C4-2B (cell line): ENCODE results near the gene SLC27A3.

Experiments
- H3K27ac ChIP-seq: fragments of 450-650 bp; 2 replicates; pipeline ENCODE4 v1.5.1; 2017
- CTCF ChIP-seq: fragments of 450-650 bp; conservative IDR thresholded peaks from 2 replicates; pipeline ENCODE4 v1.5.1; 2017; ENCODE audit warnings: mild to moderate bottlenecking
- ZFX ChIP-seq: fragments of 450-650 bp; IDR thresholded peaks from 2 replicates; pipeline ENCODE4 v1.6.1; 2017

Gene SLC27A3

DNA sequence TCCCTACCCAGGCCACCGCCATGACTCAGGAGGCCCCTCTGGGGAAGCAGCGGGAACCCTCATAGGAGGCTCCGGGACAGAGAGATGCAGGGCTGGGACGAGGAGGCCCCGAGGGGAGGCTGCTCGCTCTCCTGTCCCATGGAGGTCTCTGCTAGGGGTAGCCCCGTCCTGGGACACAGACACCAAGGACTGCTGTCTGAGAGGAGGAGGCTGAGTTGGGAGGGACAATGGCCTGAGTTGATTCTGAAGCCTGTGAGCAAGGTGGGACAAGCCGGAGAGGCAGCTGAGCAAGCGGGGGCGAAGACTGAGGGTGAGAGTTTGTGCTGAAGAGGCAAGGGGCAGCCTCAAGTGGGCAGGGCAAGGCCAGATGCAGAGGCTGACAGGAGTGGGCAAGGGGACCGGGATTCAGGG is 17.4 kb downstream of the SLC27A3 start:
- no peak overlapping the region for H3K27ac ChIP-seq
- no peak for TF ChIP-seq ZFX
- TF ChIP-seq CTCF: no peak

DNA sequence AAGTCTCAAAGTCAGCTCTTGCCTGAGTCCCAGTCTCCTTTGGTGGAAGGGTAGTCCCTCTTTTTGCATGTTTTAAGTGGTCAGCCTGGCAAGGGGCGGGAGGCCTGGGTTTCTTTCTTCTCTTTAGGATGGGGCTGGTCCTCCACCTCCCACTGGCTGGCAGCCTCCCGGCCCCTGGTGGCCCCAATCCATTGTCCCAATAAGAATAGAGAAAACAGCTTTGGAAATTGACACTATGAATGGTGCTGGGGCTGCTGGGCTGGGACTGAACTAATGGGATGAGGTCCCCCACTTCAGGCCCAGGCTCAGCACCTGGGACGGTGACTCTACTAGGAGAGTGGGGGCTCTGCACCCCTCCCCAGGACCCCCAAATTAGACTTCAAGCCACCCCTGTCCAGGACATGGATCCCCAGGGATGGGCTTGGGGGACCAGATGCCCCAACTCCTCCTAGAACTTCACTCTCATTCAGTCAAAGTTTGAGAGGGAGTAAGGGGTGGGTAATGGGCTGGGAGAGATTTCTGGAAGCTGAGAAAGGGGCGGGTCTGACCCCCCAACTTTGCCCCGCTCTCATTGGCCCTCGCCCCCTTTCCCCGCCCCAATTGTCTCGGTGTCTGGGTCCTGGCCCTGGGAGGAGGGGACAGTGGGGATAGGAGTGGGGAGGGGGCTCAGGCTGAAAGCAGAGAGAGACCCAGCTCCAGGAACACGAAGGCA is 18.2 kb downstream of the SLC27A3 start:
- no peak for TF ChIP-seq ZFX
- TF ChIP-seq CTCF: no peak
- no peak overlapping the region for H3K27ac ChIP-seq

DNA sequence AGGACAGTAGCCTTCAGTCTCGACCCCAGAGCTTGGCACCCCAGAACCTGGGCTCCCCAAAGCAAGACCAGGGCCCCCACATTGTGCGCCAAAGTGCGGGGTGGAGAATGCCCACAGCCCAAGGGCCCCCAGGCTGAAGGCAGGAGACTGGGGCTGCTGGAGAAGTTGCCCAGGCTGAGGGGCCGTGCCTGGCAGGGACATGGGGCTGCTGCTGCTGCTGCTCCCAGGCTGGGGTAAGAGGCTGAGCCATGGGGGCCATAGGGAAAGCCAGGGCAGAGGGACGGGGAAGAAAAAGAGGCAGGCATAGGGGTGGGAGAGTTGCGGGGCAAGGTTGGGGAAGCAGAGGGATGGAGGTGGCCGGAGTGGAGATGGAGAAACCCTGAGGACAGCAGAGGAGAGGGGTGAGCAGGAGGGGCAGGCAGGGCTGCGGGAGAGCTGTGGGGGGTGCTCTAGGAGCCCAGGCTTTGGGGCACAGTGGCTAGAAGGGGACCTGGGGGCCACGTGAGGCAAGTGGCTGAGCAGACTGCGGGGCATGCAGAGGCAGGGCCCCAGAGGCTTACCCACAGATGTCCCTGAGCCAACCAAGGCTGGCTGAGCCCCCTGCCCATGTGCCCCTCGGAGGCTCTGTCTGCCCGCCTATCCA is 18.9 kb downstream of the SLC27A3 start:
- H3K27ac ChIP-seq: no peak overlapping the region
- TF ChIP-seq CTCF: no peak
- TF ChIP-seq ZFX: no peak

DNA sequence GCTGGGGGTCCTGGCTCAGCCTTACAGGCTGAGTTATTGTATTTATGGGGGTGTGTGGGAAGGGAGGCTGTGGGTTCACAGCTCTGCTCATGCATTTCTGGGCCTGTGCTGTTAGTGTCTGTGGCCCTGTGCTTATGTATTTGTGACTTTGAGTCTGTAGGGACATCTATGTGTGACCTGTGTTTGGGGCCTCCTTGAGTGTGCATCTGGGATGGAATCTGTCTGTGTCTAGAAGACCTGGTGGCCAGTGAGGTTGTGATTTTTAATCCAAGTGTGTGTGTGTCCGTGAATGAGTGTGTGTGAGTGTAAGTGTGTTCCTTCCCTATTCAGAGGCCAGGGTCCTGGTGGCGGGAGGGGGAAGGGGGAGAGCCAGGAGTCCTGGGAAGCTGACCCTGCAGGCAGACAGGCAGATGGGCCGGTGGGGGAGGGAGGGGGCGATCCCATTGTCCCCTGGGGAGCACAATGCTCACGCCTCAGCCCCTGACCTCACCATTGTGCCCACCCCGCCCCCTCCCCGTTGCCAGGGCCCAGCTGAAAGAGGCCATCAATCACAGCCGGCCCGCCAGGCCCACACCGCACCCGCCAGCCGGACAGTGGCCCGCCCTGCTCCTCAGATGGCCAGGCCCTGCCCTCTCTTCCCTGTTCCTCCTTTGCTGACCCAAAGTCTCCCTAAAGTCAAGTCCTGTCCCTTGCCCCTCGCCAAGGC is 19.6 kb downstream of the SLC27A3 start:
- no peak overlapping the region for H3K27ac ChIP-seq
- no peak for TF ChIP-seq CTCF
- TF ChIP-seq ZFX: no peak

DNA sequence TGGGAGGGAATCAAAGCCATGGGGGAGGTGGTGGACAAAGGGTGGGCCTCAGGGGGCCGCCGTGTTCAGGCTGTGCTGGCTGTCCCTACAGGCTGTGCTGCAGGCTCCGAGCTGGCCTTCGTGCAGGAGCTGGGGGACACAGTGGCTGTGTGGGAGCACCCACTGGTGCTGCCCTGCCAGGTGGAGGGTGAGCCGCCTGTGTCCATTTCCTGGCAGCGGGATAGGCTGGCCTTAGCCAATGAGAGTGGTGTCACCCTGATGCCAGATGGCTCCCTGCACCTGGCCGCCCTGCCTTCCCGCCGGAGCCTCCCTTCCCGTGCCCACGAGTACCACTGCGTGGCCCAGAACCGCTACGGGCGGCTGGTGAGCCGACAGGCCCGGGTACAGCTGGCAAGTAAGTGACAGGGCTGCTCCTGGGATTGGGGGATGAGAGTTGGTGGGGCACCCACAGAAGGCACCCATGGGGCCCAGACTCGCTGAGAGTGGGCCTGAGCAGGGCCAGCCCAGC is 20.2 kb downstream of the SLC27A3 start:
- no peak for TF ChIP-seq ZFX
- TF ChIP-seq CTCF: no peak
- no peak overlapping the region for H3K27ac ChIP-seq

DNA sequence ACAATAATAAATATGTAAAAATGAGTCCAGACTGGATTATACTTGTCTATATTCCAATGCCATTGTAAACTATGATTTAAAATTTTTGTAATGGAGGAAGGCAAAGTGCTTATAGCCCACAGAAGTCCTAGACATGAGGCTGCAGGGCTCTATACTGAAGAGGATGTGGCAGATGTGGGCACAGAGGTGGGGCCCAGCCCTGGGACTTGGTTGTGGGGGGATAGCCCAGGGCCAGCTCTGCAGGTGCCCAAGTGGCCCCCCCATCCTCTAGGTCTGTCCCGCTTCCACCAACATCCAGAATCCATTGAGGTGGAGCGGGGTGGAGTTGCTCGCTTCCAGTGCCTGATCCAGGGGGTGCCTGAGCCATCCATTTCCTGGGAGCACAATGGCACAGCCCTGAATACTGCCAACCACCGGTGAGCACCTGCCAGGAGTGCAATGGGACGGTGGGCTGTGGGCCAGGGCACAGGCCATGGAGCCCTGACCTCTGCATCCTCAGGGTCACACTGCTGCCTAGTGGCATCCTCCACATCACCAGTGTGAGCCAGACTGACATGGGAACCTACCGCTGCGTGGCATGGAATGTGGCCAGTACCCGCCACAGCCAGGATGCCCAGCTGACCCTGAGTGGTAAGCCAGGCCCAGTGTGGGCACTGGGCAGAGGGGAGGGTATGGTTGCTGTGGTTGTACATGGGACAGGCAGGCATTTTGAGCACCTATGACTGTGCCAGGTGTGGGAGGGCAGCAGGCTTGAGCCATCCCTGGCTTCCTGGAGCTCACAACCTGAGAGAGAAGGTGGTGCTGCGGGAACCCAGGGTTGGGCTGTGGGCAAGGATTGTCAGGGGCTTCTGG is 21.0 kb downstream of the SLC27A3 start:
- TF ChIP-seq ZFX: no peak
- no peak for TF ChIP-seq CTCF
- no peak overlapping the region for H3K27ac ChIP-seq
